ENCODE measurements around the gene NOS2. TPM values are rescaled to one million over a fixed set of nuclear protein-coding genes. Genes with fewer than 3 reads are reported as not detected.
"Not testable (repeated sequence)": the region's sequence is repeated elsewhere in the genome, so short reads cannot be mapped to it uniquely, and the experiment has no call there.

The NOS2 gene
- total RNA-seq, 1 donor from 2014 or later = not detected

- Histone ChIP-seq H3K9me3 (no peaks in the 10 kb centered on the region), H3K27me3 (no peaks in the 10 kb centered on the region), H3K4me1 (no peaks in the 10 kb centered on the region), H3K36me3 (no peaks in the 10 kb centered on the region), H3K4me3 (no peak overlapping the region), H3K27ac (no peak overlapping the region)
- intact Hi-C loops (cut with DNase I) = no loop called here
- peak in 1 of 2 donors; percentile 52 for DNase-seq (ENCODE audit: low spot score in 2 of 2)
- no peak for TF ChIP-seq CTCF (IDR thresholded peaks at IDR 0.05)
These were observed 48.5 kb downstream of the NOS2 start for GRCh38 chr17:27751622-27752490.

- intact Hi-C loops (cut with DNase I) = no loop called here
- TF ChIP-seq CTCF (IDR thresholded peaks at IDR 0.05) = no peak
- H3K27ac ChIP-seq = no peak overlapping the region
- no peak overlapping the region for H3K4me3 ChIP-seq
- no peaks in the 10 kb centered on the region for H3K36me3 ChIP-seq
- no peaks in the 10 kb centered on the region for H3K27me3 ChIP-seq
- H3K9me3 ChIP-seq = no peaks in the 10 kb centered on the region
- DNase-seq (ENCODE audit: low spot score in 2 of 2) = peak in 1 of 2 donors; percentile 56
- no peaks in the 10 kb centered on the region for H3K4me1 ChIP-seq
These were observed 49.2 kb downstream of the NOS2 start for GRCh38 chr17:27751166-27751565.

GRCh38 chr17:27749562-27750150 is 50.7 kb downstream of the NOS2 start:
- H3K36me3 ChIP-seq; H3K4me3 ChIP-seq; H3K27me3 ChIP-seq; H3K9me3 ChIP-seq; H3K4me1 ChIP-seq; intact Hi-C loops (cut with DNase I); H3K27ac ChIP-seq: not testable (repeated sequence)
- peak in 1 of 2 donors; percentile 13 for DNase-seq (ENCODE audit: low spot score in 2 of 2)

GRCh38 chr17:27748360-27748825 is 51.9 kb downstream of the NOS2 start:
- Histone ChIP-seq H3K9me3 (no peaks in the 10 kb centered on the region), H3K27ac (no peak overlapping the region), H3K27me3 (no peaks in the 10 kb centered on the region), H3K36me3 (no peaks in the 10 kb centered on the region), H3K4me1 (no peaks in the 10 kb centered on the region), H3K4me3 (no peak overlapping the region)
- TF ChIP-seq CTCF (IDR thresholded peaks at IDR 0.05) = no peak
- DNase-seq (ENCODE audit: low spot score in 2 of 2) = no peak
- intact Hi-C loops (cut with DNase I) = no loop called here

- Histone ChIP-seq H3K9me3 (no peaks in the 10 kb centered on the region), H3K4me3 (no peak overlapping the region), H3K27ac (no peak overlapping the region), H3K4me1 (no peaks in the 10 kb centered on the region), H3K27me3 (no peaks in the 10 kb centered on the region), H3K36me3 (no peaks in the 10 kb centered on the region)
- intact Hi-C loops (cut with DNase I) = no loop called here
- DNase-seq (ENCODE audit: low spot score in 2 of 2) = no peak
- no peak for TF ChIP-seq CTCF (IDR thresholded peaks at IDR 0.05)
These were observed 52.6 kb downstream of the NOS2 start for GRCh38 chr17:27747462-27748359.
